Midbrain (tissue), 1 donor: Measurements from ENCODE around the gene HOXD11.

ENCODE experiments used
- DNase-seq: peaks from one replicate; lab custom pipeline; 2025; lab: John Stamatoyannopoulos, UW

Gene HOXD11

DNA sequence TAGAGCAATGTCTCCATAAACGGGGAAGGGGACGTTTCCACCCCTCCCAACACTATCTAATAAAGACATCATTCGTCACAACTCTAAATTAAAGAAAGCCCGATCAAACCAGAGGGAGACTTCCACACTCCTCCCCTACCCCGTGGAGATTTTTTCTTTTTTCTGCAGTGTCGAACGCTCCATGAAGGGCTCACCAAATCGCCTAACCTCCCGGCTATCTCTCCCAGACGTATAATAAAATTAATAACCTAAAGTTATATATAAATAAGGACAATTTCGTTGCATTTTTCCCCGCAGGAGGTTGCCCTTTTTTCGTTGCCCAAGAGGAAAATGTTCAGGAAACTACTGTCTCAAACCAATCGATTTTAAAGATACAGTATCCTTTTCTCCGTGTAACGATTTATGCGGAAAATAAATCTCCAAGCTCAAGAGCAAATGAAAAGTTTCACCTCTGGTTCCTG is 25.7 kb upstream of the HOXD11 start:
- DNase-seq, result no peak

DNA sequence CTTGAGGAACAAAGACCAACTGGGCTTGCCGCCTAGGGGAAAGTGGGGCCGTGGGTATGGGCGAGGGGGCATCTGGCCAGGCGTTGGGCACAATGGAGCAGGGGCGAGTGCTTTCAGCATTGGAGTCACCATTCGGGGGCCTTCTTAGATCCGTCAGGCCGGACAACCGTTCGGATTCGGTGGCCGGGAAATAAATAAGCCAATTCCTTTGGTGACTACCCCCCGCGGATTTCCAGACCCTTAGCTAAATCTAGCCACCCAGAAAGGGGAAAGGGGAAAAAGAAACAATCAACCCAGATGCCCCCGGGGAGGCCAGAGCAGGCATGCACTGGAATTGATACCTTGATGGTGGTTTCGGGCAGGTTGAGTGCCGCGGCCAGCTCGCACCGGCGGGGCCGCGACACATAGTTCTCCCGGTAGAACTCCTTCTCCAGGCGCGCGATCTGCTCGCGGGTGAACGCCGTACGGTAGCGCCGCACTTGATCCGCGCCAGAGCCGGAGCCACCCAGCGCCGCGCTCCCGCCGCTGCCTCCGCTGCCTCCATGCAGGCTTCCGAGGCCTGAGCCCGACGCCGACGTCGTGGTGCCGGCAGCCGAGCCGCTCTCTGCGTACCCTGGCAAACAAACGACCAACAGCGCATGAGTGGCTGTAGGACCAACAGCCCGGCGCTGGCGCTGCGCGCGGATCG is 25.1 kb upstream of the HOXD11 start:
- no peak for DNase-seq

DNA sequence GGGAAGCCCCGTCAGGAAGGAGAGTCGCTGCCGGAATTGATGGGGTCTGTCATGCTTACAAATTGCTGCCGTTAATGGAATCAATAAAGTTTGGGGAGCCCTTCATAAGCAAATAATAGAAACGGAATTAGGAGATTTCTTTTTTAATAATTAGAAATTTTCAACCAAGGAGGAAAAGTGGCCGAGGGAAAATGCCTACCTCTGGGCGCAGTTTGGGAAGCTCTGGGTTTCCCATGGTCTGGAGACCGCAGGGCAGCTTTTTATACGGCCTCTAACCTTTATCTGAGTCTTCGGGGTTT is 24.6 kb upstream of the HOXD11 start:
- no peak for DNase-seq

GRCh38 chr2:176082824-176083751 is 24.0 kb upstream of the HOXD11 start:
- no peak for DNase-seq

DNA sequence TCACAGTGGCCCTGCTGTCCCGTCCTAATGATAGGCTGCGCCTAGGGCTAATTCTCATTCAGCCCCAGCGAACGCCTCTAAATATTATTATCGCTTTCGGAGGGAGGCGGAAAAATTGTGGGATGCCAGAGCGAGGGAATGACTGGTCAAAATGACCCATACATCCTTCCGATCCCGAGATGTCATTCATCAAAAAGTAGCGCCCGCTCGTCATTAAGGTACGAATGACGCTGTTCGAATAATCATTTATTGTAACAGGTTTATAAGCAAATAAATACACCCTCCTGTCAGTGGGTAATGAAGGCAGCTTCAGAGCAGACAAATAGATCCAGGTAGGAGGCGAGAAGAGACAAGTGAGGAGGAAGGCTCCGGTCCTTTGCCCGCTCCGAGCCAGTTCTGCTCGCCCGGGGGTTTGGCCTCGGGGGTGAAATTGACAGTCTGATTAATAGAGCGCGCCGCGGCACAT is 23.3 kb upstream of the HOXD11 start, which contains the start of gene EVX2:
Gene EVX2, minus strand, starts transcription at position 167 of the 466 bp plus-strand sequence. CDS start 186 bp downstream, outside the sequence.
- no peak for DNase-seq

GRCh38 chr2:176084611-176085119 is 22.4 kb upstream of the HOXD11 start:
- no peak for DNase-seq

DNA sequence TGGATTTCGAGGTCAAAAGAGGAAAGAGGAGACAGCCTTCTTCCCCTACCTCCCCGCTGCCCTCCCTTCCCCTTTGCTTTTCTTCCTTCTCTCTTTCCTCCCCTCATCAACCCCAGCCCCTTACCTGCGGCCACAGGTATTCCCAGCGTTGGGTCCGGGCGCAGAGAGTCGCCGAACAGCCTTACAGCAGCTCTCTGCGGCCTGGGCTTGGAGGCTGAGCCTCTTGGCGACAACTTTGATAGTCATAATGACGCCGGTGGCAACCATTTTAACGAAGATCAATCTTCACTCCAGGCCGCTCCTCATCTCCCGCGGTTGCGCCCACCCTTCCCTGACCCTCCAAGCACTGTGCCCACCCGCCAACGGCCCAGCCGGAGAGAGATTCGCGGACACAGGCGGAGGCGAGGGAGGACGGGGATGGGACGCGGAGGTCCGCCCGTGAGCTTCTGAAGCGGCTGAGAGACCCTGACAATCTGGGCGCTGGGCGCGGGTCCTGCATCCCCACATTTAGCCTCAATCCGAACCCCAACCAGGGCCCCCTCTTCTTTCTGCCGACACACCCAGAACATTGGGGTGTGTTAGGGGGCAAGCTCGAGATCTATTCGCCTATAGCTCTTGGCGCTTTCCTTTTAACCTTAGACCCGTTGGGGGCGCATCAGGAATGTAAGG is 21.8 kb upstream of the HOXD11 start:
- DNase-seq, result no peak

GRCh38 chr2:176085861-176086771 is 21.0 kb upstream of the HOXD11 start:
- DNase-seq, result peak; percentile 63

- DNase-seq, result no peak
Measured at GRCh38 chr2:176087330-176088047, 19.6 kb upstream of the HOXD11 start.

GRCh38 chr2:176088048-176088936 is 18.8 kb upstream of the HOXD11 start:
- peak; percentile 5 for DNase-seq

- DNase-seq, result no peak
Measured at GRCh38 chr2:176088937-176089842, 17.9 kb upstream of the HOXD11 start.

DNA sequence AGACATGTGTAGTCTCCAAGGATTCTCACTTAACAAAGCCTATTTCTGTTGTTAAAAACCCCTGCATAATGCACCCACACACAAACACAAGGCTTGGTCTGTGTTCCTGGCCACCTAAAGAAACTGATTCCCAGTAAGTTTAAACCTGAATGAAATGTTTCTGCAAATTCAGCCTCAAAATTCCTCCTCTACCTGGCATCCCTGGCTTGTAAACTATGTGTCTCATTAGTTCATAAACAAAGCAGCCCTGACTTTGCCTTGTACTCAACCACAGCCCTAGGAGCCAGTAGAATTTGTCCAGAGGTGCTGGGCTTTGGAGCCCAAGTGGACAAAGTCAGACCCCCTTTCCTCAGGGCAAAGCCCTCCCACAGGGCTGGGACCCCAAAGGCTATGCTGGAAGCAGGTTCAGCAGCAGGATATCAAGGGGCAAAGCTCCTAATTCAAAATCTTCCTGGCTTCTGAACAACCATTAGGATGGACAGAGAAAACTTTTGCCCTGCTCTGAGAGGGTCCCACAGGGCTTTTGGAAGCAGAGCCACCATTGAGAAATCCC is 17.2 kb upstream of the HOXD11 start:
- DNase-seq, result no peak

DNA sequence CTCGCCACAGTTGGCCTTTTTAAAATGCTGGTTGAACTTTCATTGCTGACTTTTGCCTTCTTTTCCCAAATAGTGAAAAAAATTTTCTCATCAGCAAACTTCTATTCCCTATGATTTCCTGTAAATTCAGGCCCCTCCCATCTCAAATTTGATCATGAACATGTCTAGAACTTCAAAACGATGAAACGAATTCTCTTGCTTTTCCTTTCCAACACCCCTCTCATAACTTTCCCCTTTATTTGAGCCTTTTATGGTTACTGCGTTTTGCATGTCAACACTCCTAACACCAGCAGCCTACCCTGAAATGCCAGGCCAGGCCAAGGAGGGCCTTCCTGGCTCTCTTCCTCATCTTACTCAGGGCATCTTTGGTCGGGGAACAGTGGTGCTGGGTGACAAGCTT is 16.2 kb upstream of the HOXD11 start:
- no peak for DNase-seq

GRCh38 chr2:176091329-176092258 is 15.5 kb upstream of the HOXD11 start:
- no peak for DNase-seq

DNA sequence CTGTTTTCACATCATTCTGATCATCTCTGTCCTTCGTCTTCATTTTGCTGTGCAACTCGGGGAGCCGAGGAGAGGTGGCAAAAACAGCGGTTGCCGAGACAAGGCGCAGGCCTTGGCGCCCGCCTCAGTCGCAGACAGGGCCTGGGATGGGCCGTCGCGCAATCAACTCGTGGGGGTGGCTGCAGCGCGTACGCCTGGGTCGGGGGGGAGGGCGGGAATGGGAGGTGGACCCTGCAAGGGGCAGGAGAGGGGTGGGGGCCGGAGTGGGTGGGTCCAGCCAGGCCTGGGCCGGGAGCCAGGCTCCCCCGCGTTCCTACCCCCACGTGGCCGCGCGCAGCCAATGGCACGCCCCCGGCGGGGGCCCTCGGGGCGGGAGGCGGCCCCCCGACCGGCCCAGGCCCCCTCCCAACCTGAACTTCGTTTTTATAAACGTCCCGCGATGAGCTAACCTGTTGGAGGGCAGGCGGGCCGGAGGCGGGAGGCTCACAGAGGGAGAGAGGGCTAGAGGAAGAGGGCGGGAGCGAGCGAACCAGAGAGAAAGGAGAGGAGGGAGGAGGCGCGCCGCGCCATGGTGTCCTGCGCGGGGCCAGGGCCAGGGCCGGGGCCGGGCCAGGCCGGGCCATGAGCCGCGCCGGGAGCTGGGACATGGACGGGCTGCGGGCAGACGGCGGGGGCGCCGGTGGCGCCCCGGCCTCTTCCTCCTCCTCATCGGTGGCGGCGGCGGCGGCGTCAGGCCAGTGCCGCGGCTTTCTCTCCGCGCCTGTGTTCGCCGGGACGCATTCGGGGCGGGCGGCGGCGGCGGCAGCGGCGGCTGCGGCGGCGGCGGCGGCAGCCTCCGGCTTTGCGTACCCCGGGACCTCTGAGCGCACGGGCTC is 14.6 kb upstream of the HOXD11 start, which contains the start of gene HOXD13:
Gene HOXD13, plus strand, starts transcription at position 452 of the 875 bp plus-strand sequence. Its CDS starts 170 bp downstream, at position 622.
- no peak for DNase-seq
